Measurements from ENCODE around the gene FLYWCH1.

The FLYWCH1 gene

DNA sequence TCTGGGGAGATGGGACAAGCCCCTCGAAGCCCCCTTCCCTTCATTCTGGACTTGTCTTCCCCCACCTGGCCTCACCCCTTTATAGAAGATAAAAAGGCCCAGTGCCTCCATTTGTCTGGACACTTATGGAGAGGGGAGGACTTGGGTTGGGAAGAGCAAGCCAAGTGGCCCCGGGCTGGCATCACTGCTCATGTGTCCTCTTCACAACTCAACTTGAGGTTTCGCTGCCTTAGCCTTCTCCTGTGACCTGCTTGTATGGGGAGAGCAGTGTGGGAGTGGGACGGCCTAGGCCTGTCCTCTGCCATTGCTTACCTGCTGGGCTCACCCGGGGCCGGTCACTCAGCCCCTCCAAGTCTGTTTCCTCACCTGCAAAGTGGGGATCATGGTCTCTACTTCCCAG is 58.8 kb downstream of the FLYWCH1 start:
- peak; percentile 33 for DNase-seq

DNA sequence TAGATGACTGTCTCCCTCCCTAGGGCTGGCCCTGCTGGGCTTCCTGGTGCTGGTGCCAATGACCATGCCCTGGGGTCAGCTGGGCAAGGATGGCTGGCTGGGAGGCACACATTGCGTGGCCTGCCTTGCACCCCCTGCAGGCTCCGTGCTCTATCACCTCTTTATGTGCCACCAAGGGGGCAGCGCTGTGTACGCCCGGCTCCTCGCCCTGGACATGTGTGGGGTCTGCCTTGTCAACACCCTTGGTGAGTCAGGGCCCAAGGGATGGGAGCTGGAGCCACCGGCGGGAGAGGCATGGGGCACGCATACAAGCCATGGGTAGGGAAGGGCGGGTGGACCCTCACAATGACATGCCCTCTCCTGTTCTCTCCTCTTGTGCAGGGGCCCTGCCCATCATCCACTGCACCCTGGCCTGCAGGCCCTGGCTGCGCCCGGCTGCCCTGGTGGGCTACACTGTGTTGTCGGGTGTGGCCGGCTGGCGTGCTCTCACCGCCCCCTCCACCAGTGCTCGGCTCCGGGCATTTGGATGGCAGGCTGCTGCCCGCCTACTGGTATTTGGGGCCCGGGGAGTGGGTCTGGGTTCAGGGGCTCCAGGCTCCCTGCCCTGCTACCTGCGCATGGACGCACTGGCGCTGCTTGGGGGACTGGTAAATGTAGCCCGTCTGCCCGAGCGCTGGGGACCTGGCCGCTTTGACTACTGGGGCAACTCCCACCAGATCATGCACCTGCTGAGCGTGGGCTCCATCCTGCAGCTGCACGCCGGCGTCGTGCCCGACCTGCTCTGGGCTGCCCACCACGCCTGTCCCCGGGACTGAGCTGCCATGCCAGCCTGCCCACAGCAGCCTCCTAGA is 59.6 kb downstream of the FLYWCH1 start:
- DNase-seq, result no peak

DNA sequence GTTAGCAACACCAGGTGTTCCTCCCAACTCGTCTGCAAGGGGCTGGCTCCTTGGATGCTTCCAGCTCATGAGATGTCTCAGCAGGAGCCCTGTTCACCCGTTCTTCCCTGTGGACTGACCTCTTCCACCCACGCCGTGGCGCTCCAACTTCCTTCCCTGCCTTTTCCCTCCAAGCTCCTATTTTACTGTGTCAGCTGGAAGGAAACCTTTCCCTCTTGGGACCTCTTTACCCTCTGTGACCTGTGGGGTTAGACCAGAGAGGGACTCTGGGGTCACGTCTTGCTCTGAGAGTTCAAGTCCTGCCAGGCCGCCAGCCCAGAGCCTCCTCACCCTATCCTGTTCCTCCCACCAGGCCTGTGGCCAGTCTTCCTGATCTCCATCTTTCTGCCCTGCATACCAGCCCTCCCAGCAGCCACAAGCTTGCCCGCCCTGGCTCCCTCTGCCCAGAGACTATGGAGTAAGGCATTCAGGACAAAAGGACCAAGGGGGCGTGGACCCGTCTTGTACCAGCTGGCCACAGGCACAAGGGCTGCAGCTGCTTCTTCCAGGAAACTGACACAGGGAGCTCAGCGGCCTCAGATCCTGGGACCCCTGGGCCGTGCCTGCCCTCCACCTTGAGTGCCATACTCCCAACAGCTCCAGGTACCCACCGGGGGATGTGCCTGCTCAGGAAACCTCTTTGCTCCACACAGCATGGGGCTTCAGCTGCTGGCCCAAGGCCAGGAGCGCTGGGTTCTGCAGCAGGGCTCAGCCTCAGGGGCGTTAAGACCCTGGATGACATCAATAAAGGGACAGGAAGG is 60.5 kb downstream of the FLYWCH1 start:
- no peak for DNase-seq

DNA sequence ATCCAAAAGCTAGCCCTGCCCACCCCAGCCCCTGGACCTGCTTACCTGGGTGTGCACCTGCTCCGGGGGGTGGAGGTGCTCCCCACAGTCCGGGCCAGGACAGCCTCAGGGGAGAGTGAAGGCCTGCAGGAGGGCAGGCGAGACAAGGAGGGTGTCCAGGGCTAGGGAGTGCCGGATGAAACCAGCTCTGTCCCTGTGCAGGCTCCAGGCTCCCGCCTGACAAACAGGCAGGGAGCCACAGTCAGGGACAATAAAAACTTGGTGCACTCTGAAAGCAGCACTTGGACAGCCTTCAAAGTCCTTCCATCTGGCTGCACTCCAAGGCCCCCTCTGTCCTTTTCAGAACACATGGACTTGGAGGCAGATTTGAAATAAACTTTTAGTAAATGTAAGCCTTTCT is 61.4 kb downstream of the FLYWCH1 start:
- DNase-seq, result no peak

GRCh38 chr16:2973605-2974318 is 62.0 kb downstream of the FLYWCH1 start:
- DNase-seq, result no peak

- no peak for DNase-seq
Measured at GRCh38 chr16:2974319-2975056, 62.8 kb downstream of the FLYWCH1 start.

- no peak for DNase-seq
Measured at GRCh38 chr16:2975161-2975795, 63.5 kb downstream of the FLYWCH1 start.

- no peak for DNase-seq
Measured at GRCh38 chr16:2976201-2976600, 64.5 kb downstream of the FLYWCH1 start.

- no peak for DNase-seq
Measured at GRCh38 chr16:2976673-2977072, 64.9 kb downstream of the FLYWCH1 start.

DNA sequence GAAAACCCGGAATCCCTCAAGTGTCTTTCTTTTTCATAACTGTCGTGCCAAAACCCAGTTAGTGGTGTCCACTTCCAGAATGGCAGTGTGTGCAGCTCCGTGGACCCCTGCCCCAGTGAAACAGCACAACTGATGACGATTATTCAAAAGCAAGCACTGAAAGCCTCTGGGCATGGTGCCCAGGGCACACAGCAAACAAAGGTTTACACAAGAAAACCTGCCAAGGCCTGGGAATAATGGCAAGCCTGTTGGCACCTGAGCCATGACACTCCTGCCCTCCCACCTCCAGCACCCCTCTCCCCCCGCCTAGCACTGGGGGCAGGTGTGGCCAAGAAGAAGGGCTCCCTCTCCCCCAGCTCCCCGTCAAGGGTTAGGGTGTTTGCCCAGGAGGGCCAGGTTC is 65.7 kb downstream of the FLYWCH1 start:
- DNase-seq, result peak; percentile 17

DNA sequence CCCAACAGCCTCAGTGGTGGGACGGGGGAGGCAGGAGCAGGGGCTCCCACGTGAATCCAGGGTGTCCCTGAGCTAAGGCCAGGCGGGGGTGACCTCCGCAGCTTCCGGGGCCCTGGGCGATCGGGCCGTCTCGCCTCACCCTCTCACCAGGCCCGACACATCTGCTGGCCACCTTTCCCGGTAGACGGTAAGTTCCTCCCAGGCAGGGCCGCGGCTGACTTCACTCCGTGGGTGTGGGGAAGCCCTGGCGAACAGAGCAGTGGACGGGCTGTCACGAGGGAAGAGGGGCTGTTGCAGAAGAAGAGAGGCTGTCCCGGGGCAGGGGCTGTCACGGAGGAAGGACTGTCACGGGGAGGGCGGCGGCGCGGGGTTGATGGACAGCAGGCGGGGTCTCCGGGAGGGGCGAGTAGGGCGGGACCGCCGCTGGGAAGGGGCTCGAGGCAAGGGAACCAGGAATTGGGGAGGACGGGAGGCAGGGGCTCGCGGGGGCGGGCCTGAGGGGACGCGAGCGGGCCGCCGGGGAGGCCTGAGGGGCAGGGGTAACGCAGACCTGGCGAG is 68.0 kb downstream of the FLYWCH1 start:
- DNase-seq, result peak; percentile 45

- peak; percentile 89 for DNase-seq
Measured at GRCh38 chr16:2980227-2981176, 68.8 kb downstream of the FLYWCH1 start, which contains the start of gene PKMYT1. Gene PKMYT1 (minus strand): TSS chr16:2980446. CDS start chr16:2979657, 789 bp downstream.

DNA sequence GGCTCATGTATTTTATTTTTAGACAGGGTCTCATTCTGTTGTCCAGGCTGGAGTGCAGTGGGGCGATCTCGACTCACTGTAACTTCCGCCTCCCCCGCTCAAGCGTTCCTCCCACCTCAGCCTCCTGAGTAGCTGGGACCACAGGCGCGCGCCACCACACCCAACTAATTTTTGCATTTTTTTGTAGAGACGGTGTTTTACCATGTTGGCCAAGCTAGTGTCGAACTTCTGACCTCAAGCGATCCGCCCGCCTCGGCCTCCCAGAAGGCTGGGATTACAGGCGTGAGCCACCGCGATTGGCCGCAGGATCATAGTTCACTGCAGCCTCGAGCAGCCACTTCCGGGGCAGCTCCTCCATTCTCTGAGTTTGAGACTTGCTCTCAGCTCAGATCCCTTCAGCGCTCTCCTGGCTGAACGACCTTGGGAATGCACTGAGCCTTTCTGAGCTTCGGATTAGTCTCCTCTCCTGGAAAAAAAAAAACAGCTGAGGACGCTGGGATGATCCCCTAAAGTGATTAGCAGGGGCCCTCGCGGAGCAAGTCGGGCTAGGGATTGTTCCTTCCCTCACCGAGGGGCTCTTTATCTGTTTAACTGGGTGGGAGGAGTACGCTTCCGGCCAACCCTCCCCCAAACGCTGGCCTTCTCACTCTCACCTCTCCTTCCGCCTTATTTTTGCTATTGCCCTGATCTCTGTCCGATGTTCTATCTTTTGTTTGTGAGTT is 69.6 kb downstream of the FLYWCH1 start:
- DNase-seq, result no peak

DNA sequence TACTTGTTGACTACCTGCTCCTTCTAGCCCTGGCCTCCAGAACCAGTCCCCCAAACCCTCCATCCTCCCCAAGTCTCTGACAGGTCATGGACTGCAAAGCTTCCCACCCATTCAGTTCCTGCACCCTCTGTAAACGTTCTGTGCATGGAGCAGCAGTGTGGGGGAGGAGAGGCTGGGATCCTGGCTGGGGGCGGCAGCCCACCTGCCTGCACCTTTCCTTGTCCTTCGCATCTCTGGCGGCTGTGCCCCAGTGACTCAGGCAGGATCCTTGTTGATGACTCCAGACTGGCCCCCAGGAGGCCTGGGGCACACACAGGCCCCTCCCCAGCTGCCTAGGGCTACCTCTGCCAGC is 70.1 kb downstream of the FLYWCH1 start:
- DNase-seq, result no peak

DNA sequence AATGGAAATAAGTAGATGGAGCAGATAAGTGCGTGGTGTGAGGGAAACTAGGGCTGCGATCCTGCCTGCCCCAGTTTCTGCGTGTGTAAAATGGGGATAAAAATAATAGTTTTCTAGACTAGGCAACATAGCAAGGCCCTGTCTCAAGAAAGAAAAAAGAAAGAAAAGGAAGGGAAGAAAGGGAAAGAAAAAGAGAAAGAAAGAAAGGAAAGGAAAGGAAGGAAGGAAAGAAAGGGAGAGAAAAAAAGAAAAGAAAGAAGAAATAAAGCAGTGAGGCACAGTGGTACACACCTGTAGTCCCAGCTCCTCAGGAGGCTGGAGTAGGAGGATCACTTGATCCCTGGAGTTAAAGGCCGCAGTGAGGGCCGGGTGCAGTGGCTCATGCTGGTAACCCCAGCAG is 70.7 kb downstream of the FLYWCH1 start:
- no peak for DNase-seq

GRCh38 chr16:2983706-2984136 is 72.0 kb downstream of the FLYWCH1 start:
- peak; percentile 84 for DNase-seq

- DNase-seq, result no peak
Measured at GRCh38 chr16:2985462-2985861, 73.7 kb downstream of the FLYWCH1 start.

DNA sequence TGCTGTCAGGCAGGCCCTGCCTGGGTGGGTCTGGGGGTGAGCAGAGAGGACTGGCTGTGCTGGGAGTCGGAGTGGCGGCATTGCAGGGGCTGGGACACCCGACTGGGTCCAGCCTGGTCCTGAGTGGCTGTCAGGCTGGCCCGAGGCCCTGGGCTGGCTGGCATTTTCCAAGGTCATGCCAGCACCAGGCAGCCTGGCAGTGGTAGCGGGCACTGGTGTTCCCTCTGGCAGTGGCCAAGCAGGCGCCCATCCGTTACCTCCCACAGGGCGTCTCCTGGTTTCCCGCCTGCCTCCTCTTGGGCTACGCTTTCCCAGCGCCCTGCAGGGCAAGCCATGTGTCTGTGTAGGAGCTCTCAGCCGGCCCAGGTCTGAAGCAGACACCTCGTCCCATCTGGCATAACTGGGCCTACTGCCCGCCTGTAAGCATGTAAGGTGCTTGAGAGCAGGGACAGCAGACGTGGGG is 74.2 kb downstream of the FLYWCH1 start:
- DNase-seq, result peak; percentile 20

DNA sequence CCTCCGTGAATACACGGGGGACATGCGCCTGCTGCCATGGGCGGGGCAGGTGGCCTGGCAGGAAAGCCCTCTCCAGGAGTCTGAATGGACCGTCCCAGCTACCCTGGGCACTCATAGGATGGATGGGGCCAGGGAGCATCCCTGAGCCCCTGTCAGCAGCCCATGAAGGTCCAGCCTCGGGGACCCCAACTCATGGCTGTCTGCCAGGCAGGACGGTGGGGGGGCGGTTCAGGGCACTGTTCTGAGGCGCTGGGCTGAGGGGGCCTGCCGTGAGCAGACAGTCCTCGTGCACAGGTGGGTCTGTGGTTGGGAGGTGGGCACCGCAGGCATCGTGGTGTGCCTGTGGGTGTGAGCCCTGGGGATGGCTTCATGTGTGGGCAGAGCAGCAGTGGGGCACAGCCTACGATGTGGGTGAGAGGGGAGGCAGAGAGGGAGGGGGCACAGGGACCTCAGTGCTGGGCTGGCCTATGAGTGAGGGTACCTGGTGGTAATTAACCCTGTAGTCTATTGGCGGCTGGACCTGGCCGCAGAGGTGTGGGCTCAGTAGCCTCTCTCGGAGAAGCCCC is 75.0 kb downstream of the FLYWCH1 start:
- DNase-seq, result no peak
